ENCODE data around the gene RARA. TPM values are rescaled to one million over a fixed set of nuclear protein-coding genes. Genes with fewer than 3 reads are reported as not detected.
A peak's percentile ranks its signal among the peaks of the same experiment; 100 is the strongest.

The RARA gene
- 32.6 TPM for polyA plus RNA-seq (2013, experiment 1 of 2)
- polyA plus RNA-seq (2013, experiment 2 of 2): 32.1 TPM

DNA sequence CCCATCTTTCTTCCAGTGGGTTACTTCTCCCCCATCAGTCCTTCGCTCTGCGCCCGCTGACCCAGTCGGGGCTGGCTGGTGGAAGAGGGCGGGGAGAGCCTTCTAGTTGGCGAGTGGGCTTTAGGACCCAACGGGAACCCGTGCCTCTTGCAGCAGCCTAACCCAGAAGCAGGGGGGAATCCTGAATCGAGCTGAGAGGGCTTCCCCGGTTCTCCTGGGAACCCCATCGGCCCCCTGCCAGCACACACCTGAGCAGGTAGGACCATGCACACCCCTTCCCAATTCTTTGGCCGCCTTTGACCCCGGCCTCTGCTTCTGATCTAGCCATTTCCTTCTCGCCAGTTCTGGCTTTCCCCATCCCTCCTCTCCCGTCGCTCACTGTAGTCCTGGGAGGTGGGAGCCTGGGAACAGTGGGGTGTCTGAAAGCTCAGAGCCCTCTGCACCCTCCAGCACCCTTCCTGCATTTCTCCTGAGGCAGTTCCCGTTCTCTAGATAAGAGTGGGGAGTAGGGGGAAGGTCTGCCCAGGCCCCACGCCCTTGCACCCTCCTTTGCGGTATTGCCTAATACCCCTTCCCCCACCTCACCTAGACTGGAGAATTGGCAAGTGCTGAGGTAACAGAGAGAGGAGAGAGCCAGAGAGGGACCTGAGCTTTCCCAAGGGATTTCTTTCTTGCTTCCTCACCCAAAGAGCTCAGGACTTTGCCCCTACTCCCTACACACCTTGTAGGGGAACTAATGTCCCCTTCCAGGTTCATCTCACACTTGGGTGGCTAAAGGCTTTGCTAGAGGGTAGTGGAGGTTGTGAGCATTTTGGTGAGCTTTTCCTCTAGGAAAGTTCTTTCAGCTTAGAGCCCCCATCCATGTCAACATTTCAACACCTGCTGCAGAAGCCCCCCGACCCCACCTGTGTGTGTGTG lies at the start of gene RARA:
RARA (plus strand) TSS at position 150 of the 918 bp plus-strand sequence. CDS start 22,039 bp downstream, outside the sequence.
- H2AK5ac ChIP-seq (ENCODE audit: low read length, severe bottlenecking): peak within 1 kb of the TSS; percentile 79
- H3K27me3 ChIP-seq (ENCODE audit: control insufficient read depth in 1 of 2, insufficient read depth in 1 of 2, low read length in 2 of 2): no peaks in the 10 kb centered on the region
- H3K36me3 ChIP-seq (ENCODE audit: control insufficient read depth in 1 of 2, insufficient read depth in 2 of 2, low read depth in 1 of 2, low read length in 2 of 2): no peaks in the 10 kb centered on the region
- H3K9me3 ChIP-seq (ENCODE audit: control insufficient read depth, low read length): no peaks in the 10 kb centered on the region
- H3K4me1 ChIP-seq (ENCODE audit: control insufficient read depth, insufficient read depth, low read depth, low read length): peaks cover 68% of the 10 kb centered on the region
- peak within 1 kb of the TSS; percentile 55 to 72 for H3K4me3 ChIP-seq (ENCODE audit: insufficient read depth in 1 of 2, low read depth in 1 of 2, low read length in 2 of 2)
- 9% methylated on average over 11 of the region's 20 CpGs for WGBS
- no peak within 1 kb of the TSS for H2BK120ac ChIP-seq (ENCODE audit: low read depth, low read length)
- no peak within 1 kb of the TSS for H3K27ac ChIP-seq (ENCODE audit: low read length, poor library complexity, severe bottlenecking)
- no peak within 1 kb of the TSS for H2BK5ac ChIP-seq (ENCODE audit: low read depth, low read length, poor library complexity, severe bottlenecking)
- H3K4ac ChIP-seq (ENCODE audit: low read depth in 1 of 2, low read length in 2 of 2): peak within 1 kb of the TSS; percentile 26 to 65
- peak within 1 kb of the TSS; percentile 76 for H3K9ac ChIP-seq (ENCODE audit: low read length)
- H2BK15ac ChIP-seq (ENCODE audit: low read depth, poor library complexity, severe bottlenecking): peak within 1 kb of the TSS; percentile 81
- H3K18ac ChIP-seq (ENCODE audit: low read depth in 1 of 2, low read length in 2 of 2): peak within 1 kb of the TSS in 1 of 2 experiments; percentile 74
- H2BK12ac ChIP-seq (ENCODE audit: low read length in 2 of 2): peak within 1 kb of the TSS; percentile 38 to 79
- DNase-seq: peak; percentile 74
- peak within 1 kb of the TSS; percentile 55 for H4K91ac ChIP-seq (ENCODE audit: low read length)
- no peak within 1 kb of the TSS for H4K8ac ChIP-seq (ENCODE audit: low read length)
- H2AFZ ChIP-seq (ENCODE audit: low read depth, low read length): peak within 1 kb of the TSS; percentile 21
- H3K79me1 ChIP-seq (replicated peaks; ENCODE audit: low read length, poor library complexity, severe bottlenecking): peaks cover 4% of the 10 kb centered on the region
- H3K4me2 ChIP-seq (ENCODE audit: low read length, poor library complexity, severe bottlenecking): peak within 1 kb of the TSS; percentile 64
- H3K23ac ChIP-seq (ENCODE audit: low read length in 2 of 2): peak within 1 kb of the TSS in 1 of 2 experiments; percentile 57
- H3K14ac ChIP-seq (ENCODE audit: low read length in 2 of 2): peak within 1 kb of the TSS in 1 of 2 experiments; percentile 73

- no peak overlapping the region for H2AK5ac ChIP-seq (ENCODE audit: low read length, severe bottlenecking)
- no peak overlapping the region for H2BK5ac ChIP-seq (ENCODE audit: low read depth, low read length, poor library complexity, severe bottlenecking)
- H2BK12ac ChIP-seq (ENCODE audit: low read length in 2 of 2): no peak overlapping the region
- no peak overlapping the region for H3K27ac ChIP-seq (ENCODE audit: low read length, poor library complexity, severe bottlenecking)
- H2BK15ac ChIP-seq (ENCODE audit: low read depth, poor library complexity, severe bottlenecking): no peak overlapping the region
- no peak overlapping the region for H3K14ac ChIP-seq (ENCODE audit: low read length in 2 of 2)
- H3K9ac ChIP-seq (ENCODE audit: low read length): no peak overlapping the region
- 97% methylated on average over 2 of the region's 2 CpGs for WGBS
- no peak overlapping the region for H4K8ac ChIP-seq (ENCODE audit: low read length)
- no peak for DNase-seq
- H3K23ac ChIP-seq (ENCODE audit: low read length in 2 of 2): no peak overlapping the region
- no peak overlapping the region for H3K4me3 ChIP-seq (ENCODE audit: insufficient read depth in 1 of 2, low read depth in 1 of 2, low read length in 2 of 2)
- H3K4me1 ChIP-seq (ENCODE audit: control insufficient read depth, insufficient read depth, low read depth, low read length): peaks cover 2% of the 10 kb centered on the region
- no peak overlapping the region for H2BK120ac ChIP-seq (ENCODE audit: low read depth, low read length)
- H3K27me3 ChIP-seq (ENCODE audit: control insufficient read depth in 1 of 2, insufficient read depth in 1 of 2, low read length in 2 of 2): no peaks in the 10 kb centered on the region
- H3K4ac ChIP-seq (ENCODE audit: low read depth in 1 of 2, low read length in 2 of 2): no peak overlapping the region
- H2AFZ ChIP-seq (ENCODE audit: low read depth, low read length): no peak overlapping the region
- H3K9me3 ChIP-seq (ENCODE audit: control insufficient read depth, low read length): no peaks in the 10 kb centered on the region
- H4K91ac ChIP-seq (ENCODE audit: low read length): no peak overlapping the region
- H3K18ac ChIP-seq (ENCODE audit: low read depth in 1 of 2, low read length in 2 of 2): no peak overlapping the region
- peaks cover 39% of the 10 kb centered on the region for H3K79me1 ChIP-seq (replicated peaks; ENCODE audit: low read length, poor library complexity, severe bottlenecking)
- no peak overlapping the region for H3K4me2 ChIP-seq (ENCODE audit: low read length, poor library complexity, severe bottlenecking)
- peaks cover 39 to 73% of the 10 kb centered on the region in 2 experiments for H3K36me3 ChIP-seq (ENCODE audit: control insufficient read depth in 1 of 2, insufficient read depth in 2 of 2, low read depth in 1 of 2, low read length in 2 of 2)
Measured at GRCh38 chr17:40259505-40259904, 49.5 kb upstream of the RARA start.

DNA sequence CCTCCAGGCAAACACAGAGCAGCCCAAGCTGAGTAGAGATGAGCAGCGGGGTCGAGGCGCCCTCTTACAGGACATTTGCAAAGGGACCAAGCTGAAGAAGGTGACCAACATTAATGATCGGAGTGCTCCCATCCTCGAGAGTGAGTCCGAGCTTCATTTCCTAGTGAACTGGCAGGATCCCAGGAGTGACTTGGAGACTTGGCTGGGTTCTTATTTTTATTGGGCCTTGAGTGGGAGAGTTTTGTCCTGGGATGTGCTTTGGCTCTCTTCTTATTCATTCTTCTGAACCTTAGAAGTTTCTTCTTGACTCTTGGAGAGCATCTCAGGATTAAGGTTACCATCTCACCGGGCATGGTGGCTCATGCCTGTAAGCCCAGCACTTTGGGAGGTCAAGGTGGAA lies 48.5 kb upstream of the RARA start:
- WGBS: 97% methylated on average over 7 of the region's 7 CpGs
- Histone ChIP-seq H2BK12ac (ENCODE audit: low read length in 2 of 2) (no peak overlapping the region), H3K14ac (ENCODE audit: low read length in 2 of 2) (no peak overlapping the region), H3K36me3 (ENCODE audit: control insufficient read depth in 1 of 2, insufficient read depth in 2 of 2, low read depth in 1 of 2, low read length in 2 of 2) (peaks cover 47 to 83% of the 10 kb centered on the region in 2 experiments), H2BK5ac (ENCODE audit: low read depth, low read length, poor library complexity, severe bottlenecking) (no peak overlapping the region), H3K18ac (ENCODE audit: low read depth in 1 of 2, low read length in 2 of 2) (no peak overlapping the region), H4K8ac (ENCODE audit: low read length) (no peak overlapping the region), H3K9me3 (ENCODE audit: control insufficient read depth, low read length) (no peaks in the 10 kb centered on the region), H3K23ac (ENCODE audit: low read length in 2 of 2) (no peak overlapping the region), H3K4ac (ENCODE audit: low read depth in 1 of 2, low read length in 2 of 2) (no peak overlapping the region), H2BK120ac (ENCODE audit: low read depth, low read length) (no peak overlapping the region), H3K79me1 (replicated peaks; ENCODE audit: low read length, poor library complexity, severe bottlenecking) (peaks cover 40% of the 10 kb centered on the region), H2AK5ac (ENCODE audit: low read length, severe bottlenecking) (no peak overlapping the region), H3K27me3 (ENCODE audit: control insufficient read depth in 1 of 2, insufficient read depth in 1 of 2, low read length in 2 of 2) (no peaks in the 10 kb centered on the region), H3K9ac (ENCODE audit: low read length) (no peak overlapping the region), H3K4me2 (ENCODE audit: low read length, poor library complexity, severe bottlenecking) (no peak overlapping the region), H2BK15ac (ENCODE audit: low read depth, poor library complexity, severe bottlenecking) (no peak overlapping the region), H3K4me1 (ENCODE audit: control insufficient read depth, insufficient read depth, low read depth, low read length) (no peaks in the 10 kb centered on the region), H4K91ac (ENCODE audit: low read length) (no peak overlapping the region), H2AFZ (ENCODE audit: low read depth, low read length) (no peak overlapping the region), H3K4me3 (ENCODE audit: insufficient read depth in 1 of 2, low read depth in 1 of 2, low read length in 2 of 2) (no peak overlapping the region), H3K27ac (ENCODE audit: low read length, poor library complexity, severe bottlenecking) (no peak overlapping the region)
- DNase-seq: no peak

DNA sequence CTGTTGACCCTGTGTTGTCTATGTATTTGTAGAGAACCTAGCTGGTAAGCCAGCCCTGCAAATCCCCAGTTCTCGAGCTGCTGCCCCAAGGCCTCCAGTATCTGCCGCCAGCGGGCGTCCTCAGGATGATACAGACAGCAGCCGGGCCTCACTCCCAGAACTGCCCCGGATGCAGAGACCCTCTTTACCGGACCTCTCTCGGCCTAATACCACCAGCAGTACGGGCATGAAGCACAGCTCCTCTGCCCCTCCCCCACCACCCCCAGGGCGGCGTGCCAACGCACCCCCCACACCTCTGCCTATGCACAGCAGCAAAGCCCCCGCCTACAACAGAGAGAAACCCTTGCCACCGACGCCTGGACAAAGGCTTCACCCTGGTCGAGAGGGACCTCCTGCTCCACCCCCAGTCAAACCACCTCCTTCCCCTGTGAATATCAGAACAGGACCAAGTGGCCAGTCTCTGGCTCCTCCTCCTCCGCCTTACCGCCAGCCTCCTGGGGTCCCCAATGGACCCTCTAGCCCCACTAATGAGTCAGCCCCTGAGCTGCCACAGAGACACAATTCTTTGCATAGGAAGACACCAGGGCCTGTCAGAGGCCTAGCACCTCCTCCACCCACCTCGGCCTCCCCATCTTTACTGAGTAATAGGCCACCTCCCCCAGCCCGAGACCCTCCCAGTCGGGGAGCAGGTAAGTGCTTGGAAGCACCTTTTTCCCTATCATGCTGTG lies 44.4 kb upstream of the RARA start:
- no peak overlapping the region for H3K18ac ChIP-seq (ENCODE audit: low read depth in 1 of 2, low read length in 2 of 2)
- H3K79me1 ChIP-seq (replicated peaks; ENCODE audit: low read length, poor library complexity, severe bottlenecking): peaks cover 40% of the 10 kb centered on the region
- no peaks in the 10 kb centered on the region for H3K9me3 ChIP-seq (ENCODE audit: control insufficient read depth, low read length)

More for the DNA sequence above, 44.4 kb upstream of the RARA start:
- H2BK5ac ChIP-seq (ENCODE audit: low read depth, low read length, poor library complexity, severe bottlenecking): no peak overlapping the region
- 93% methylated on average over 21 of the region's 21 CpGs for WGBS
- peaks cover 49 to 83% of the 10 kb centered on the region in 2 experiments for H3K36me3 ChIP-seq (ENCODE audit: control insufficient read depth in 1 of 2, insufficient read depth in 2 of 2, low read depth in 1 of 2, low read length in 2 of 2)
- H3K4me3 ChIP-seq (ENCODE audit: insufficient read depth in 1 of 2, low read depth in 1 of 2, low read length in 2 of 2): no peak overlapping the region
- no peak overlapping the region for H4K8ac ChIP-seq (ENCODE audit: low read length)
- peak overlapping the region in 1 of 2 experiments; percentile 6 for H3K4ac ChIP-seq (ENCODE audit: low read depth in 1 of 2, low read length in 2 of 2)
- no peak overlapping the region for H2BK120ac ChIP-seq (ENCODE audit: low read depth, low read length)
- H4K91ac ChIP-seq (ENCODE audit: low read length): no peak overlapping the region
- no peak overlapping the region for H3K4me2 ChIP-seq (ENCODE audit: low read length, poor library complexity, severe bottlenecking)
- H3K4me1 ChIP-seq (ENCODE audit: control insufficient read depth, insufficient read depth, low read depth, low read length): peaks cover 1% of the 10 kb centered on the region
- no peak overlapping the region for H2AFZ ChIP-seq (ENCODE audit: low read depth, low read length)
- no peaks in the 10 kb centered on the region for H3K27me3 ChIP-seq (ENCODE audit: control insufficient read depth in 1 of 2, insufficient read depth in 1 of 2, low read length in 2 of 2)
- no peak overlapping the region for H2BK12ac ChIP-seq (ENCODE audit: low read length in 2 of 2)
- H2AK5ac ChIP-seq (ENCODE audit: low read length, severe bottlenecking): no peak overlapping the region
- H2BK15ac ChIP-seq (ENCODE audit: low read depth, poor library complexity, severe bottlenecking): no peak overlapping the region
- no peak overlapping the region for H3K14ac ChIP-seq (ENCODE audit: low read length in 2 of 2)
- no peak overlapping the region for H3K27ac ChIP-seq (ENCODE audit: low read length, poor library complexity, severe bottlenecking)
- DNase-seq: no peak
- H3K23ac ChIP-seq (ENCODE audit: low read length in 2 of 2): peak overlapping the region in 1 of 2 experiments; percentile 31
- H3K9ac ChIP-seq (ENCODE audit: low read length): no peak overlapping the region
